Inflammatory macrophage (primary cell): ENCODE measurements around the gene BTBD7.
"Not testable (repeated sequence)": the region's sequence is repeated elsewhere in the genome, so short reads cannot be mapped to it uniquely, and the experiment has no call there.

Source experiments
- DNase-seq, 2 donors: peaks; one replicate each; pipeline ENCODE4 v3.0.0-alpha.2; 2020 to 2022
- total RNA-seq, 18 experiments: gene quantifications; one replicate each; lab custom pipeline; 2026; ENCODE audit warnings: mixed read lengths in 6 of 18, inconsistent platforms in 2 of 18; lab: John Stamatoyannopoulos, UW

BTBD7 gene
- 34.3 to 71.4 (median 49.7) reads per million in 18 experiments for total RNA-seq

GRCh38 chr14:93332853-93333630 is at the start of gene BTBD7:
Gene BTBD7, minus strand, starts transcription at chr14:93333036. Its CDS starts 36,985 bp downstream, at chr14:93296051.
- DNase-seq: peak; percentile 98 to 99

DNA sequence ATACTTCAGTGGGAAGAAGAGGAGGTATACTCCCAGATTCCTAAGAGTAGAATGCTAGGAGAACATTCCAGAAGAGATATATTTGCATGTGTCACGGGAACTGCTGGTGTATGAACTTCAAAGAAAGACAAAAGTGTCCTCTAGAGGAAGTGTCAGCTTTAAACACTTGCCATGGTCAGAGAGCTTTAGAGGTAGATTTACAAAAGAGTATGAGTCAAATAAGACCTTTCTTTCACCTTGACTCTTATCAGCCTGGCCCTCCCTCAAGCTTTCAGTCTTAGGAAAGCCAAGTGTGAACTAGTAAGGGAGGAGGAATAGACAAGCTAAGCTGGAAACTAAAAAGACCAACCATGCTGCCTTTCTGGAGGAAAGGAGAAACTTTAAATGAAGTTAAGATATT is 48.8 kb upstream of the BTBD7 start:
- no peak for DNase-seq

GRCh38 chr14:93379831-93380230 is 47.0 kb upstream of the BTBD7 start:
- peak; percentile 69 to 72 for DNase-seq

DNA sequence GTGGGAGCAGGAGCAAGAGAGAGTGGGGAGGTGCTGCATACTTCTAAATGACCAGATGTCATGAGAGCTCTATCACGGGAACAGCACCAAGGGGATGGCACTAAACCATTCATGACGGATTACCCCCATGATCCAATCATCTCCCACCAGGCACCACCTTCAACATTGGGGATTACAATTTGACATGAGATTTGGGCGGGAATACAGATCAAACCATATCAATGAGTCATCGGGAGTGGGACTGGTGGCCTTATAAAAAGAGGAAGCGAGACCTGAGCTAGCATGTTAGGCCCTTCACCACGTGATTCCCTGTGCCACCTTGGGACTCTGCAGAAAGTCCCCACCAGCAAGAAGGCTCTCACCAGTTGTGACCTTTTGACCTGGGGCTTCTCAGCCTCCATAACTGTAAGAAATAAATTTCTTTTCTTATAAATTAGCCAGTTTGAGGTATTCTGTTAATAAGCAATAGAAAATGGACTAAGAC is 42.9 kb upstream of the BTBD7 start:
- peak; percentile 54 to 76 for DNase-seq

- peak; percentile 80 to 85 for DNase-seq
Observed at GRCh38 chr14:93369713-93370266, 37.0 kb upstream of the BTBD7 start.

DNA sequence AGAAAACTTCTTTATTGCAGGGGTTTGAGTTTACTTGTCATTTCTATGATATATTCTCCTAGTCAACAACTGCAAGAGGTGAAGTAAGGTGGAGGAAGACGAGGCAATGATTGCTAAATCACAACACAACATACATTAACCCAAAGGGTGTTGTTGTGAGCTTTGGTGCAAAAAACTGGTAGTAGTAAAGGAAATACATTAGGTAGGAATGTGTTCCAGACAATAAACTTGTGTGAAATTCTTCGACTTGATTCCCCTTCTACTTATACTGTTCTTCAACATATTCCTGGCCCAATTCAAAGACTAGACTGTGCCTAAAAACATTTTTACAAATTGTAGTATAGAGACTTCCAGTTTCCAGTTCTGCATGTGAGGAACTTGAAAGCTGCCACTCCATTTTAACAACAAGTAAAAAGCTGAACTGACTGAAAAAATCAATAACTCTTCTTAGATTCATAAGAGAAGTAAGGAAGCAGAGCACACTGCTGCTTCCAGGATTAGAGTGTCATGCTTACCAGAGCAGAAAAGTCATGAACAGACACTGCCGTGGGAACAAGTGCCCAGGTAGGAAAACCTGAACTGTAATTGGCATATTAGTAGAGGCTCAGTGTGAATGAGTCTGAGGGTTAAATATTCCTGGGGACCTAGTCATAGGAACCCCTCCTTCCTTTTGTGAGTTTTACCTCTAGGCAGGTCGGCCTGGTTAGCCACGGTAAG is 36.3 kb upstream of the BTBD7 start:
- peak in 1 of 2 donors; percentile 9 for DNase-seq

DNA sequence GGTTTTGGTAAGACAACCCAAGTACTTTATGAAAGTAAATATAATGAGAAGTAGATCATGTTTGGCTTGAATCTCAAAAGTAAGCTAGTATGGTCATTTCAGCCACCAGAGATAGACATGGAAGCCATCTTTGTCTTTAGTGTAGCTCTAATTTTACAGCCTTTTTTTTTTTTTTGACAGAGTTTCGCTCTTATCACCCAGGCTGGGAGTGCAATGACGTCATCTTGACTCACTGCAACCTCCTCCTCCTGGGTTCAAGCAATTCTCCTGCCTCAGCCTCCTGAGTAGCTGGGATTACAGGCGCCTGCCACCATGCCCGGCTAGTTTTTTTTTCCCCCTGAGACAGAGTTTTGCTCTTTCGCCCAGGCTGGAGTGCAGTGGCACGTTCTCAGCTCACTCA is 22.0 kb upstream of the BTBD7 start:
- not testable (repeated sequence) for DNase-seq

DNA sequence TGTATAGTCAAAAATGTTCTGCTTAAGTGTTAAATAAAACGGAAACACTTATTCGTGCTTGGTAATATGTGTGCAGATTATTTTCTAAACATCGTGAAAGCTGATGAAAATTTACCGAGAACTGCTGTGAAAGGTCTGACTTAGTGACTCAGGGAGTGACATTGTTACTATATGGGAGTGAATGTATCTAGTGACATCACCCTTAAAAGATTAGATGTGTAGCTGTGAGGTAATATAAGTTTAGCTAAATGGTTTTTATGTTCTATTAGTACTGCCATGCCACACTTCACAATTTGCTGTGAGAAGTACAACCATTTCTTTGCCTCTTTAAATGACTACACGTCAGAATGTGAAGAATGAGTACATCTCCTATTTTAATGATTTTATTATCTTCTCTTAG is 15.5 kb upstream of the BTBD7 start:
- DNase-seq: no peak

- DNase-seq: no peak
Observed at GRCh38 chr14:93347850-93348249, 15.0 kb upstream of the BTBD7 start.

- DNase-seq: no peak
Observed at GRCh38 chr14:93346926-93347721, 14.3 kb upstream of the BTBD7 start, which contains the start of gene COX8C. Gene COX8C, plus strand, starts transcription at chr14:93347182. Its CDS starts 87 bp downstream, at chr14:93347269.

- no peak for DNase-seq
Observed at GRCh38 chr14:93343797-93344196, 11.0 kb upstream of the BTBD7 start.

DNA sequence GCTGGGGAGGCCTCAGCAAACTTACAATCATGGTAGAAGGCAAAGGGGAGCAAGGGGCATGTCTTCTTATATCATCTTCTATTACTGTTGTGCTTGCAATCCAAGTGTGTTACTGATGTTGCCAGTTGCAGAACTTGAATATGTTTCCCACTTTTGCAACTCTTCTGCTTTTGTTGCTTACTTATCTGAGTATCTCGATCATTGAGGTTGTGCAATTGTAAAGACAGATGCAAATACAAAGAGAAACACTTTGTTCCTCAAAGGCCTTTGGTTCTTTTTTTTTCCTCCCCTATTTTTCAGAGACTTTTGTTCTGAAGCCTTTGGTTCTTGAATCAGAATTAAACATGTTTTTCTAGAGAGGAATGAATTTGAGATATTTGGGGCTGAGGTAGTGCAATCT is 10.4 kb upstream of the BTBD7 start:
- DNase-seq: peak; percentile 74 to 86

DNA sequence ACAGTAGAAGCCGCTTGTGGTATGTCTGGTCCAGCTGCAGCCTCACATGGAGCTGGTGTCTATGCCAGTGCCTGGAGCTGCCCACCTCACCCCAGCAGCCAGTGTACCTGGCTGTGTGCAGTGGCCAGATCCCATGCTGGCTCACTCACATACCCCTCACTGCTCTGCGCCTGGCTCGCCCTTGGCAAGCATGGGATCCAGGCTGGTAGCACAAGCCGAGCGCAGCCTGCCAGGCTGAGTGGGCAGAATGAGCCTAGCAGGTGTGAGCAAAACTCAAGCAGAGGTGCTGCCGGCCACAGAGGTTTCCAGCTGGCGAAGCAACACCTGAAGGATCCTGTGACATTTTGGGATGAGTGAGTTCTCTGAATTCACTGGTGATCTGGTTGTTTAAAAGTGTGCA is 5.0 kb upstream of the BTBD7 start:
- no peak for DNase-seq

DNA sequence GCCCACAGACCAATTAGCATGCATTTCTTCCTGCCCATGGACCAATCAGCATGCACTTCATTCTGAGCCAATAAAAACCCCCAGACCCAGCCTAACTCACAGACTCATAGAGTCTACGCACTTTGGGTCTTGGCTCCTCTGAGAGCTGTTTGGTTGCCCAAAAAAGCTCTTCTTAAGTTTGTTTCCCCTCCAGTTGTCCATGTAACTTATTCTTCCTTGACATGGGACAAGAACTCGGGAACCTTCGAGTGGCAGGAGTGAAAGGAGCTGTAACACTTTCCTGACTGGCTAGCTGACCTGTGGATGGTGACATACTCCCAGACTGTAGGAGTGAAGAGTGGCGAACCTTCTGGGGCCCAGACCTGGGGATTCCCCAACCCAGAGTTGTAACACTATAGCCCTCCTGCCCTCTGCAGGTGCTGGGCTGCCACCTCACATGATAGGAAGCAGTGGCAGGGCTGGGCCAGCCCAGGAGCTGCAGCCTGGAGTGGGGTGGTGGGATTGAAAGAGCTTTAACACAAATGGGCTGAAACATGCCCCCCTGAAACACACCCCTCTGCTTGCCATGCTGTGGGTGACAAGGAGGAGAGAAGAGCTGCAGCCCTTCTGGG is 4.4 kb upstream of the BTBD7 start:
- no peak for DNase-seq

- no peak for DNase-seq
Observed at GRCh38 chr14:93333631-93334103, 831 bp upstream of the BTBD7 start.

- peak; percentile 46 to 63 for DNase-seq
Observed at GRCh38 chr14:93332397-93332852, 411 bp downstream of the BTBD7 start.

GRCh38 chr14:93331728-93332396 is 974 bp downstream of the BTBD7 start:
- DNase-seq: no peak

GRCh38 chr14:93331002-93331727 is 1.7 kb downstream of the BTBD7 start:
- DNase-seq: peak in 1 of 2 donors; percentile 28

DNA sequence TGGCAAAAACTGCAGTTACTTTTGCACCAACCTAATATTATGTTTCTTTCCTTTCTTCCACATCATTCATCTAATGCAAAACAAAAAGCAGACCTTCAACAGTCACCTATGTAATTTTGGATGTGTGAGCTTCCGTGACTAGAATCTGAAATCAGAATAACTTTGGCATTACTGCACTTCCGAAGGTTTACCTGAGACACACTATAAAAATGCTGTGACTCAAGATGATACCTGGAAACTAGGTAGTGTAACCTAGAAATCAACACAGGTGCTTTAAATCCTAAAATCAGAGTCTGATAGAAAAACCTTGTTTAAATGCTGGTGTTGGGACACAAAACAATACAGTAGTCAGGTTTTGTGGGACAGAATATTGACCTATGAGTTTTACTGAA is 2.2 kb downstream of the BTBD7 start:
- DNase-seq: no peak

DNA sequence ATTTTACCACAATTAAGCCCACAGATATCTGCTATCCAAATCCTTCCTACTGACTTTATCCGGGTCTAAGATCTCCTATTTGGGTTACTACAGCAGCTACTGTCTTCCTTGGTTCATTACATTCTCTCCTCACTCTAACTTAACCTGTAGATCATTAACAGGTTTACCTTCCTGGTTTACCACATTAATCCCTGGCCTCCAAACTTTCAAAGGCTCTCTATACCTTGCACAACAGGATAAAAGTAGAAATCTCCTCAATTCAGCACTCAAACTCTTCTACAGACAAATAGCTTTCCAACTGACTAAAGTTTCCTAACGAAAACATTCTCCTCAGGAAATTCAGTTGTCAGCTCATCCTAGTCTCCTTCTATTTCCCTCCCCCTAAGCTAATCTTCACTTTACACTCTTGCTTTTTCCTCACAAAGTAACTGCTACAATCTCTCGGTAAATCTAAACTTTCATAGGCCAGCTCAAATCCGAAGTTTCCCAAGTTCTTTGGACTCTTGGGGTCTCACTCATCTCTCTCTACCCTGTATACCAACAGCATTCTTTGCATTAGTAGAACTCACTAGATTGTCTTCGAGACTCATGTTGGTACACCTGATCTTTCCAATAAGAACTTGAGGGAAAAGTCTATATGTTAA is 2.7 kb downstream of the BTBD7 start:
- no peak for DNase-seq
